Suppressor macrophage (primary cell): ENCODE measurements around the gene NOTCH1.
A peak's percentile ranks its signal among the peaks of the same experiment; 100 is the strongest.

Source experiments
- DNase-seq, 4 experiments: peaks; one replicate each; pipeline ENCODE4 v3.0.0-alpha.2; 2020 to 2022

NOTCH1 gene

GRCh38 chr9:136499935-136500910 is 45.6 kb downstream of the NOTCH1 start:
- DNase-seq = no peak

GRCh38 chr9:136499071-136499934 is 46.5 kb downstream of the NOTCH1 start:
- no peak for DNase-seq

- no peak for DNase-seq
Observed at GRCh38 chr9:136497916-136498695, 47.7 kb downstream of the NOTCH1 start.

- DNase-seq = no peak
Observed at GRCh38 chr9:136496801-136497620, 48.8 kb downstream of the NOTCH1 start.

GRCh38 chr9:136496181-136496580 is 49.7 kb downstream of the NOTCH1 start:
- DNase-seq = no peak

GRCh38 chr9:136495238-136495800 is 50.5 kb downstream of the NOTCH1 start:
- no peak for DNase-seq

GRCh38 chr9:136494531-136495215 is 51.2 kb downstream of the NOTCH1 start:
- no peak for DNase-seq

GRCh38 chr9:136494012-136494411 is 51.8 kb downstream of the NOTCH1 start:
- no peak for DNase-seq

GRCh38 chr9:136493567-136493971 is 52.3 kb downstream of the NOTCH1 start:
- DNase-seq = no peak

GRCh38 chr9:136492978-136493522 is 52.8 kb downstream of the NOTCH1 start:
- DNase-seq = no peak

GRCh38 chr9:136489731-136490130 is 56.1 kb downstream of the NOTCH1 start:
- DNase-seq = no peak

GRCh38 chr9:136488247-136489214 is 57.3 kb downstream of the NOTCH1 start:
- DNase-seq = peak; percentile 66 to 84 (median 70)

GRCh38 chr9:136487672-136488071 is 58.2 kb downstream of the NOTCH1 start:
- no peak for DNase-seq

- no peak for DNase-seq
Observed at GRCh38 chr9:136486823-136487620, 58.8 kb downstream of the NOTCH1 start.

GRCh38 chr9:136486131-136486530 is 59.7 kb downstream of the NOTCH1 start:
- DNase-seq = no peak

- peak; percentile 83 to 91 (median 90) for DNase-seq
Observed at GRCh38 chr9:136485049-136486045, 60.5 kb downstream of the NOTCH1 start.
